Neuronal stem cell (in vitro differentiated cells): Measurements from ENCODE around the gene LRP10.

Experiments
- DNase-seq: peaks from one replicate; pipeline ENCODE4 v3.0.0-alpha.2; 2013; ENCODE audit warnings: low spot score
- H2AFZ ChIP-seq: one replicate; pipeline ENCODE4 v1.6.1; 2013; ENCODE audit warnings: mild to moderate bottlenecking, low read length, inconsistent platforms
- H2AK5ac ChIP-seq: 2 replicates; pipeline ENCODE4 v1.6.1; 2013; ENCODE audit warnings: low read depth, mild to moderate bottlenecking, inconsistent platforms, low read length, moderate library complexity, mixed read lengths
- H2BK120ac ChIP-seq: 2 replicates; pipeline ENCODE4 v1.6.1; 2013; ENCODE audit warnings: low read depth, mild to moderate bottlenecking, inconsistent platforms, low read length, moderate library complexity, mixed read lengths
- H2BK12ac ChIP-seq: one replicate; pipeline ENCODE4 v1.6.1; 2013; ENCODE audit warnings: low read length, inconsistent platforms
- H2BK15ac ChIP-seq: 2 replicates; pipeline ENCODE4 v1.6.1; 2013; ENCODE audit warnings: mild to moderate bottlenecking, low read length, inconsistent platforms, mixed read lengths
- H2BK5ac ChIP-seq: one replicate; pipeline ENCODE4 v1.6.1; 2013; ENCODE audit warnings: inconsistent platforms, mild to moderate bottlenecking, low read length, moderate library complexity
- H3K14ac ChIP-seq: one replicate; pipeline ENCODE4 v1.6.1; 2013; ENCODE audit warnings: low read length, inconsistent platforms
- H3K18ac ChIP-seq: 2 replicates; pipeline ENCODE4 v1.6.1; 2013; ENCODE audit warnings: low read length, inconsistent platforms
- H3K23ac ChIP-seq: 2 replicates; pipeline ENCODE4 v1.6.1; 2013; ENCODE audit warnings: low read depth, mild to moderate bottlenecking, mixed read lengths, low read length, inconsistent platforms; ENCODE audit not compliant: poor library complexity
- H3K27ac ChIP-seq: replicated peaks from 3 replicates; pipeline ENCODE4 v1.5.1; 2013; ENCODE audit warnings: low read length, inconsistent platforms
- H3K27me3 ChIP-seq, 3 experiments: 2 replicates each; pipeline ENCODE4 v1.6.1; 2013; ENCODE audit warnings: low read length in 3 of 3, mild to moderate bottlenecking in 2 of 3, inconsistent platforms in 1 of 3, low read depth in 1 of 3, mixed read lengths in 1 of 3, moderate library complexity in 1 of 3; ENCODE audit not compliant: control insufficient read depth in 3 of 3, insufficient read depth in 3 of 3
- H3K36me3 ChIP-seq, 2 donors: replicated peaks in 1 of 2; 2 replicates each; pipeline ENCODE4 v1.6.1; 2013; ENCODE audit warnings: low read length in 2 of 2; ENCODE audit not compliant: control insufficient read depth in 2 of 2, insufficient read depth in 2 of 2
- H3K4ac ChIP-seq: 2 replicates; pipeline ENCODE4 v1.6.1; 2013; ENCODE audit warnings: inconsistent platforms, mild to moderate bottlenecking, low read length, moderate library complexity
- H3K4me1 ChIP-seq, 2 donors: 1 replicate in 1 of 2; 2 replicates in 1 of 2; pipeline ENCODE4 v1.6.1; 2013; ENCODE audit warnings: low read length in 2 of 2, low read depth in 1 of 2; ENCODE audit not compliant: control insufficient read depth in 2 of 2, insufficient read depth in 1 of 2
- H3K4me2 ChIP-seq: one replicate; pipeline ENCODE4 v1.6.1; 2013; ENCODE audit warnings: mild to moderate bottlenecking, low read length, inconsistent platforms; ENCODE audit not compliant: insufficient read depth, poor library complexity, severe bottlenecking
- H3K4me3 ChIP-seq, 2 donors: 2 replicates each; pipeline ENCODE4 v1.5.1; 2013; ENCODE audit warnings: low read length in 2 of 2, mild to moderate bottlenecking in 2 of 2, inconsistent platforms in 1 of 2, moderate library complexity in 1 of 2
- H3K79me1 ChIP-seq: one replicate; pipeline ENCODE4 v1.6.1; 2013; ENCODE audit warnings: low read depth, mild to moderate bottlenecking, inconsistent platforms, low read length, moderate library complexity
- H3K9ac ChIP-seq: one replicate; pipeline ENCODE4 v1.6.1; 2013; ENCODE audit warnings: mild to moderate bottlenecking, low read depth, low read length, inconsistent platforms; ENCODE audit not compliant: poor library complexity
- H3K9me3 ChIP-seq, 2 donors: replicated peaks in 1 of 2; 2 replicates each; pipeline versions ENCODE3 to v1.6.1; 2013; ENCODE audit warnings: low read length in 2 of 2, mild to moderate bottlenecking in 2 of 2, inconsistent platforms in 1 of 2, low read depth in 1 of 2, mixed read lengths in 1 of 2, moderate library complexity in 1 of 2; ENCODE audit not compliant: control insufficient read depth in 2 of 2, insufficient read depth in 1 of 2
- H4K8ac ChIP-seq: one replicate; pipeline ENCODE4 v1.6.1; 2013; ENCODE audit warnings: low read depth, mild to moderate bottlenecking, inconsistent platforms, low read length, moderate library complexity
- H4K91ac ChIP-seq: one replicate; pipeline ENCODE4 v1.6.1; 2013; ENCODE audit warnings: low read length, low read depth, mild to moderate bottlenecking, inconsistent platforms; ENCODE audit not compliant: poor library complexity
- WGBS, 2 donors: extraction: QIAGEN DNeasy Blood & Tissue Kit; methylation state at CpG; one replicate each; pipeline ENCODE4 v1.1.7; 2013; ENCODE audit warnings: missing lambda C conversion rate in 2 of 2, mixed read lengths in 1 of 2; ENCODE audit not compliant: insufficient read length in 2 of 2, insufficient replicate concordance in 1 of 2; ENCODE audit errors: extremely low coverage in 2 of 2; 5-methylcytosine and 5-hydroxymethylcytosine counted together

The LRP10 gene

GRCh38 chr14:22888662-22889061 is 17.1 kb downstream of the LRP10 start:
- Histone ChIP-seq H3K4me3 (no peak overlapping the region), H2BK5ac (no peak overlapping the region)
- no CpG with 5 or more reads among the region's 4 CpGs for WGBS, 2 donors

GRCh38 chr14:22890416-22890815 is 18.9 kb downstream of the LRP10 start:
- H4K8ac ChIP-seq, result no peak overlapping the region
- H4K91ac ChIP-seq, result no peak overlapping the region
- no peak overlapping the region for H3K4ac ChIP-seq
- peaks cover 12% of the 10 kb centered on the region in 2 donors for H3K4me1 ChIP-seq
- no peak overlapping the region for H3K4me2 ChIP-seq
- H3K36me3 ChIP-seq, result no peaks in the 10 kb centered on the region
- no peak overlapping the region for H3K4me3 ChIP-seq
- H2BK120ac ChIP-seq, result no peak overlapping the region
- no peak overlapping the region for H2AK5ac ChIP-seq
- H2AFZ ChIP-seq, result no peak overlapping the region
- no peak overlapping the region for H3K14ac ChIP-seq
- H3K9me3 ChIP-seq, result no peaks in the 10 kb centered on the region
- no peak overlapping the region for H2BK12ac ChIP-seq
- H3K27ac ChIP-seq, result no peak overlapping the region
- no peak for DNase-seq
- H3K9ac ChIP-seq, result no peak overlapping the region
- H3K23ac ChIP-seq, result no peak overlapping the region
- H3K79me1 ChIP-seq, result peaks cover 2% of the 10 kb centered on the region
- H3K27me3 ChIP-seq, result peaks cover 0 to 6% (median 0%) of the 10 kb centered on the region in 3 experiments
- H2BK5ac ChIP-seq, result no peak overlapping the region
- H3K18ac ChIP-seq, result no peak overlapping the region
- no peak overlapping the region for H2BK15ac ChIP-seq
- no CpG with 5 or more reads among the region's 1 CpG for WGBS, 2 donors

More at GRCh38 chr14:22888662-22889061, 17.1 kb downstream of the LRP10 start:
- no peak for DNase-seq
- no peak overlapping the region for H3K18ac ChIP-seq
- peaks cover 19 to 24% of the 10 kb centered on the region in 2 donors for H3K4me1 ChIP-seq
- no peak overlapping the region for H2AFZ ChIP-seq
- H3K27ac ChIP-seq, result no peak overlapping the region
- no peak overlapping the region for H4K91ac ChIP-seq
- no peak overlapping the region for H3K23ac ChIP-seq
- peaks cover 2% of the 10 kb centered on the region for H3K79me1 ChIP-seq
- H2BK120ac ChIP-seq, result no peak overlapping the region
- no peak overlapping the region for H4K8ac ChIP-seq
- no peak overlapping the region for H2BK15ac ChIP-seq
- H3K27me3 ChIP-seq, result peaks cover 0 to 6% (median 0%) of the 10 kb centered on the region in 3 experiments
- H2AK5ac ChIP-seq, result no peak overlapping the region
- H3K9ac ChIP-seq, result no peak overlapping the region
- no peak overlapping the region for H2BK12ac ChIP-seq
- no peak overlapping the region for H3K4me2 ChIP-seq
- no peak overlapping the region for H3K4ac ChIP-seq
- H3K9me3 ChIP-seq, result no peaks in the 10 kb centered on the region
- no peaks in the 10 kb centered on the region for H3K36me3 ChIP-seq
- no peak overlapping the region for H3K14ac ChIP-seq

DNA sequence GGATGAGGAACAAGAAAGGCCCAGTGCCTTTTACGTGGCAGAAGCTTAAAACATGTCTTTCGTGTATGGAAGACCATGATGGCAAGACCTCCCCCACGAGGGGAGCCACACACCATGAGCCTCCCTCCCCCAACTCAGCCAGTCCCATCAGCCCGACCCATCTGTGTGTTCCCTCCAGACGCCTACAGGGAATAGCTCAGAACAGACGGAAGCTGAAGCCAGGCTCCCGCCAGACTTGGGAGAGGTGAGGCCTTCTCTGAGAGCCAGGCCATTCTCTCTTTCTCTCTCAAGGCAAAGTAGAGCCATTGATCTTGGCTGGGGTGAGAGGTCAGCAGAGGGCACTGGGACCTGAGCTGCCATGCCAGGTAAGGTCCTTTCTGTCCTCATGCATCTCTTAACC is 20.9 kb downstream of the LRP10 start:
- Histone ChIP-seq H2BK15ac (no peak overlapping the region), H3K27me3 (no peaks in the 10 kb centered on the region), H3K23ac (no peak overlapping the region), H3K18ac (no peak overlapping the region), H3K36me3 (no peaks in the 10 kb centered on the region), H3K4ac (no peak overlapping the region), H3K14ac (no peak overlapping the region), H2AFZ (no peak overlapping the region), H2BK120ac (no peak overlapping the region), H2BK5ac (no peak overlapping the region), H3K4me2 (no peak overlapping the region), H3K27ac (no peak overlapping the region), H2AK5ac (no peak overlapping the region), H4K8ac (no peak overlapping the region), H2BK12ac (no peak overlapping the region), H3K79me1 (peaks cover 2% of the 10 kb centered on the region), H3K4me1 (peaks cover 5% of the 10 kb centered on the region in 2 donors), H3K4me3 (peak overlapping the region in 1 of 2 donors; percentile 6), H3K9ac (no peak overlapping the region), H3K9me3 (no peaks in the 10 kb centered on the region), H4K91ac (no peak overlapping the region)
- no CpG with 5 or more reads among the region's 7 CpGs for WGBS, 2 donors
- no peak for DNase-seq

- H3K4ac ChIP-seq, result no peak overlapping the region
- H3K27ac ChIP-seq, result no peak overlapping the region
- no peak for DNase-seq
These were observed 22.2 kb downstream of the LRP10 start for GRCh38 chr14:22893706-22894105.

More at GRCh38 chr14:22893706-22894105, 22.2 kb downstream of the LRP10 start:
- no peak overlapping the region for H2AFZ ChIP-seq
- H3K14ac ChIP-seq, result no peak overlapping the region
- H4K8ac ChIP-seq, result no peak overlapping the region
- H4K91ac ChIP-seq, result no peak overlapping the region
- H3K9me3 ChIP-seq, result no peaks in the 10 kb centered on the region
- H2BK120ac ChIP-seq, result no peak overlapping the region
- no peak overlapping the region for H2BK5ac ChIP-seq
- peaks cover 0 to 10% of the 10 kb centered on the region in 2 donors for H3K36me3 ChIP-seq
- H2BK15ac ChIP-seq, result no peak overlapping the region
- H3K27me3 ChIP-seq, result no peaks in the 10 kb centered on the region
- H3K9ac ChIP-seq, result no peak overlapping the region
- no peak overlapping the region for H3K23ac ChIP-seq
- H2BK12ac ChIP-seq, result no peak overlapping the region
- no peak overlapping the region for H3K18ac ChIP-seq
- no peaks in the 10 kb centered on the region for H3K4me1 ChIP-seq
- H3K79me1 ChIP-seq, result no peaks in the 10 kb centered on the region
- H2AK5ac ChIP-seq, result no peak overlapping the region
- H3K4me3 ChIP-seq, result no peak overlapping the region
- no CpG with 5 or more reads among the region's 4 CpGs for WGBS, 2 donors
- no peak overlapping the region for H3K4me2 ChIP-seq
